Measurements from ENCODE around the gene TEX12.

DNA sequence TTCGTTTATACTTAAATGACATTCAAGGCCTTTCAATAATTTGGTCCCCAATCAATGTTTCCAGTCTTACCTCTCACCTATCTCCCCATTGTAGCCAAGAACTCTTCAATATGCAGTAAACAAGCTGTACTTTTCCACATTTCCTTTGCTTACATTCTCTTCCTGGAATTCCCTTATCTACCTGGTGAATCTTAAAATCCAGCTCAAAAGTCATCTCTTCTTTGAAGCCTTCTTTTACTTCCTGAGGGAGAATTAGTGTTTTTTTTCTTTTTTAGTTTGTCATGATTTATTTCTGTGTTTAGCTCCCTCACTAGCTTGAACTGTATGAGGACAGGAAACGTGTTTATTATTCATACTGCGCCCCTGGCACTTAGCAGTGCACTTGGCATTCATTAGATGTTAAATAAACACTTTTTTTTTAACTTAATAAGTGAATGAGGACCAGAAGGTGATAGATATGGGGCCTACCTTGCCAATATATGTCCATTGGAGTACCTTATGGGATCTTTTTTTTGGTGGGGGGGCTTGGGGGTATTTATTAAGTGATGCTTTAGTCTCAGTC is 54.2 kb downstream of the TEX12 start:
- TF ChIP-seq, protein P1, sequence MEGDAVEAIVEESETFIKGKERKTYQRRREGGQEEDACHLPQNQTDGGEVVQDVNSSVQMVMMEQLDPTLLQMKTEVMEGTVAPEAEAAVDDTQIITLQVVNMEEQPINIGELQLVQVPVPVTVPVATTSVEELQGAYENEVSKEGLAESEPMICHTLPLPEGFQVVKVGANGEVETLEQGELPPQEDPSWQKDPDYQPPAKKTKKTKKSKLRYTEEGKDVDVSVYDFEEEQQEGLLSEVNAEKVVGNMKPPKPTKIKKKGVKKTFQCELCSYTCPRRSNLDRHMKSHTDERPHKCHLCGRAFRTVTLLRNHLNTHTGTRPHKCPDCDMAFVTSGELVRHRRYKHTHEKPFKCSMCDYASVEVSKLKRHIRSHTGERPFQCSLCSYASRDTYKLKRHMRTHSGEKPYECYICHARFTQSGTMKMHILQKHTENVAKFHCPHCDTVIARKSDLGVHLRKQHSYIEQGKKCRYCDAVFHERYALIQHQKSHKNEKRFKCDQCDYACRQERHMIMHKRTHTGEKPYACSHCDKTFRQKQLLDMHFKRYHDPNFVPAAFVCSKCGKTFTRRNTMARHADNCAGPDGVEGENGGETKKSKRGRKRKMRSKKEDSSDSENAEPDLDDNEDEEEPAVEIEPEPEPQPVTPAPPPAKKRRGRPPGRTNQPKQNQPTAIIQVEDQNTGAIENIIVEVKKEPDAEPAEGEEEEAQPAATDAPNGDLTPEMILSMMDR (IDR thresholded peaks at IDR 0.05; ENCODE audit: borderline replicate concordance, extremely low read depth, low read length, poor library complexity, severe bottlenecking) = no peak
- TF ChIP-seq EZH2 (IDR thresholded peaks at IDR 0.05; ENCODE audit: borderline replicate concordance, low read depth, low read length, severe bottlenecking) = no peak

Data from DND-41 (cell line).